Pericardium fibroblast (primary cell): Measurements from ENCODE around the gene LUC7L3. TPM values are rescaled to one million over a fixed set of nuclear protein-coding genes. Genes with fewer than 3 reads are reported as not detected.

Experiments used
- total RNA-seq: library from RNA; depleted of rRNA; stranded (reverse); fragments of >200 nt; gene quantifications from 2 replicates; pipeline ENCODE4 v1.2.3, GENCODE V29; 2015

LUC7L3 gene
- total RNA-seq, result 15.6 and 21.0 TPM in 2 replicates

GRCh38 chr17:50719144-50719923 lies at the start of gene LUC7L3:
Gene LUC7L3, plus strand, starts transcription at chr17:50719603. Its CDS starts 130 bp downstream, at chr17:50719733.

GRCh38 chr17:50707289-50708049 lies 11.9 kb upstream of the LUC7L3 start, which contains the start of gene ANKRD40:
Gene ANKRD40, minus strand, starts transcription at chr17:50707914. Its CDS starts 260 bp downstream, at chr17:50707654.

GRCh38 chr17:50767446-50767845 lies 48.0 kb downstream of the LUC7L3 start, which contains the start of gene ANKRD40CL:
Gene ANKRD40CL, minus strand, starts transcription at chr17:50767518. Its CDS starts 605 bp downstream, at chr17:50766913.

Other genes with a start within 250 kb of the LUC7L3 start
- gene RSAD1, start 240.7 kb upstream of the LUC7L3 start, total RNA-seq, result 13.7 and 21.5 TPM in 2 replicates
- 0.09 and 0.23 TPM in 2 replicates for gene MYCBPAP, start 211.2 kb upstream of the LUC7L3 start, total RNA-seq
- gene EPN3, start 186.9 kb upstream of the LUC7L3 start, total RNA-seq, result 0.23 and 0.51 TPM in 2 replicates
- gene SPATA20, start 172.4 kb upstream of the LUC7L3 start, total RNA-seq, result 71.4 and 89.9 TPM in 2 replicates
- gene CACNA1G, start 158.9 kb upstream of the LUC7L3 start, total RNA-seq, result 0.60 and 0.82 TPM in 2 replicates
- gene ABCC3, start 84.7 kb upstream of the LUC7L3 start, total RNA-seq, result 3.8 and 13.9 TPM in 2 replicates
- 22.2 and 23.3 TPM in 2 replicates for gene ANKRD40, start 11.7 kb upstream of the LUC7L3 start, total RNA-seq
- gene ANKRD40CL, start 47.9 kb downstream of the LUC7L3 start, total RNA-seq, result not detected in 2 replicates
- gene WFIKKN2, start 116.0 kb downstream of the LUC7L3 start, total RNA-seq, result 0.09 TPM in 1 of 2 replicates, not detected in the other
- gene TOB1, start 146.8 kb downstream of the LUC7L3 start, total RNA-seq, result 11.0 and 15.9 TPM in 2 replicates